ENCODE data around the gene IRAK3.

Gene IRAK3

DNA sequence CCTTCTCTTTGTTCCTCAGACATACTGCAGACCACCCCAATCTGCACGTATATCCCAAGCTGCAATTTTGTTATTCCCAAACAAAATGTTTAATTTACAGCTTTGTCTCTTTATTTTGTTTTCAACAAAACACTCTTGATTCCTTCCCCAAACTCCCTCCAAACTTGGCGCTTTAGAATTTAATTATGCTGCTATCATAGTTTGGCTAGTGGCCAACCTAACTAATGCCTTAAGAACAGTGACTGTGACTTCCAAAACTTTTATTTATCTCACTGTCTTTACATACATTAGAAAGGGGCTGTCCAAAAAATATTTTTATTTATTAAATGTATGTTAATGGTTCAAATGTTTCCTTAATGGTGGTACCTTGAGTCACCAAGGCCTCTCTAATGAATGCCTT lies 26.3 kb upstream of the IRAK3 start:
- TF ChIP-seq CTCF (IDR thresholded peaks at IDR 0.05): no peak

DNA sequence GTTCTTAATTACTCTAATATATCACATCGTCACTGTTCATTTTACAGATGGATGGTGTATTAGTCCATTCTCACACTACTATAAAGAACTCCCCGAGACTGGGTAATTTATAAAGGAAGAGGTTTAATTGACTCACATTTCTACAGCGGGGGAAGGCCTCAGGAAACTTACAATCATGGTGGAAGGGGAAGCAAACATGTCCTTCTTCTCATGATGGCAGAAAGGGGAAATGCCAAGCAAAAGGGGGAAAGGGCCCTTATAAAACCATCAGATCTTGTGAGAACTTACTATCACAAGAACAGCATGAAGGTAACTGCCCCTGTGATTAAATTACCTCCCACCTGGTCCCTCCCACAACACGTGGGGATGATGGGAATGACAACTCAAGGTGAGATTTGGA lies 25.7 kb upstream of the IRAK3 start:
- no peak for TF ChIP-seq CTCF (IDR thresholded peaks at IDR 0.05)

DNA sequence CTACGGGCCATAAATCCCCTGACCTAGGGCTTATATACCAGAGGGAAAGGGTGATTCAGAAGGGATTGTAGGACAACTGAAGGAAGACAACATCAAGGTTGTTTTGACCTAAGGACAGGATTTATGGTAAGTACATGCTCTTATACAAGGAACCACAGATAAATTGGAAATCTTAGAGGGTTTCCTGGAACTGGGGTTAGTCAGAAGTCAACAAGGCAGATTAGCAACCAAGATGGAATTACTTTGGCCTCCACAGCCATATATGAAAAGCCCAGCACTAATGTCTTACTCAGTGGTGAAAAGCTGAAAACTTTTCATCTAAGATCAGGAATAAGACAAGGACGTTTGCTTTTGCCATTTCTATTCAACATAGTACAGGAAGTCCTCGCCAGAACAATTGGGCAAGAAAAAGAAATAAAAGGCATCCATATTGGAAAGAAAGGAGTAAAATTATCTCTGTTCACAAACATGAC lies 24.6 kb upstream of the IRAK3 start:
- no peak for TF ChIP-seq CTCF (IDR thresholded peaks at IDR 0.05)

GRCh38 chr12:66165141-66165540 lies 23.9 kb upstream of the IRAK3 start:
- TF ChIP-seq CTCF (IDR thresholded peaks at IDR 0.05): no peak

DNA sequence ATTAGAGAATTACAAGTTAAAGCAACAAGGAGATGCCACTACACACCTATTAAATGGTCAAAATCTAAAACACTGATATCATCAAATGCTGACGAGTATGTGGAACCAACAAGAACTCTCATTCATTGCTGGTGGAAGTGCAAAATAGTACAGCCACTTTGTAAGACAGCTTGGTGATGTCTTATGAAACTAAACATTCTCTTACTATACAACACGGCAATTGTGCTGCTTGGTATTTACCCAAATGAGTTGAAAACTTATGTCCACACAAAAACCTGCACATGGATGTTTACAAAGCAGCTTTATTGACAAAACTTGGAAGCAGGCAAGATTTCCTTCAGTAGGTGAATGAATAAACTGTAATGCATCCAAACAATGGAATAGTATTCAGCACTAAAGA lies 22.5 kb upstream of the IRAK3 start:
- TF ChIP-seq CTCF (IDR thresholded peaks at IDR 0.05): no peak

- TF ChIP-seq CTCF (IDR thresholded peaks at IDR 0.05): no peak
Observed at GRCh38 chr12:66168410-66168809, 20.6 kb upstream of the IRAK3 start.

DNA sequence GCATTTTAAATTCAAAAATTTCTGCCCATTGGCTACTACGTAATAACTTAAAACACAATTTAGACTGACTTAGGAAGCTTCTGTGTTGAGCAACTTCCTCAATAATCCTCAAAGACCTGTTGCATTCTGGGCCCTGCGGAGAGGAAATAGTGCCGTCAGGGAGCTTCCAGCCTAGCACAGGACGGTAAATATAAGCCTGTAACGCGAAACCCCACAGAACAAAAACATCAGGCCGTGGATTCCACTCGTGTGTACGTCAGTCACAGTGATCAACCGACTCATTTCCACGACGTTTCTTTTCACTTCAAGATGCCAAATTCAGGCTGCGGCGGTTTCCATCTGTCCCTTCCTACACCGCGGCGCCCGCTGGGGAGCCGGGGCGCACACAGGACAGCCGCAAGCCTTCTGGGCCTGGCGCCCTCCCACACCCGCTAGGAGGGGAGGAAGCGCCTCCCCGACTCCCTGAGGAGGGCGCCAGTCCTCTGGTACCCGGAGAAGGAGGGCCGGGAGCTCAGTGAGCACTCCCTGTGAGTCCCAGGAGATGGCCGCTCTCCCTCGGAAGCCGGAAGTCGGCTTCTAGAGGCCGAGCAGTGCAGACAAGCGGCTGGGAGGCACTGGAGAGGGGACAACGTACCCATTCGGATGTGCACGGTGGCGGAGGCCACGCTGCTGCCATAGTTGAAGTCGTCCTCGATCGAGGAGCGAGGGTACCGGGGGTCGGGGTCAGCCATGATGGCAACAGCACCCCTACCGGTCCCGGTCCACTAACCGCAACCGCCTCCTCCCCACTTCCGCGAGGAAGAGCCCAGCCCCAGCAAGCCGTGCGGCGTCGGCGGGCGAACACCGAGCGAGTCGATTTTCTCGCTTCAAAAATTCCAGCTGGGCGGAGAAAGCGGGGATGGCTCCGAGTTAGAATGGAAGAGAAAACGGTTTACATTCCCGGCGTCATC lies 19.5 kb upstream of the IRAK3 start, which contains the start of gene TMBIM4:
Gene TMBIM4, minus strand, starts transcription at position 776 of the 950 bp plus-strand sequence. Its CDS starts 45 bp downstream, at position 731.
- peak; percentile 54 for TF ChIP-seq CTCF (IDR thresholded peaks at IDR 0.05)
